Fibroblast of lung (primary cell): ENCODE measurements around the gene PAEP. TPM values are rescaled to one million over a fixed set of nuclear protein-coding genes. Genes with fewer than 3 reads are reported as not detected.

Experiments used
- DNase-seq, 2 donors: peaks; one replicate each; pipeline versions ENCODE4 v3.0.0 to v3.0.0-alpha.2; 2010; ENCODE audit warnings: low read depth in 2 of 2
- H2AFZ ChIP-seq: 2 replicates; pipeline ENCODE4 v1.5.1; 2012; ENCODE audit warnings: low read length, control low read depth, inconsistent platforms
- H3K27ac ChIP-seq: 2 replicates; pipeline ENCODE4 v1.5.1; 2011; ENCODE audit warnings: low read length, control low read depth; ENCODE audit not compliant: insufficient read depth
- H3K27me3 ChIP-seq: 2 replicates; pipeline ENCODE4 v1.5.1; 2011; ENCODE audit warnings: mild to moderate bottlenecking, low read length; ENCODE audit not compliant: control insufficient read depth, insufficient read depth
- H3K36me3 ChIP-seq: 2 replicates; pipeline ENCODE4 v1.5.1; 2011; ENCODE audit warnings: low read length; ENCODE audit not compliant: control insufficient read depth, insufficient read depth
- H3K4me1 ChIP-seq: 2 replicates; pipeline ENCODE4 v1.5.1; 2011; ENCODE audit warnings: low read length; ENCODE audit not compliant: control insufficient read depth, insufficient read depth; ENCODE audit errors: extremely low read depth
- H3K4me2 ChIP-seq: 2 replicates; pipeline ENCODE4 v1.5.1; 2011; ENCODE audit warnings: low read length, control low read depth; ENCODE audit not compliant: insufficient read depth; ENCODE audit errors: extremely low read depth
- H3K4me3 ChIP-seq, 4 experiments: fragments of 200-600 bp in 1 of 4; sonication (generic) in 1 of 4; replicated peaks in 1 of 4; 2 replicates each; pipeline ENCODE4 v1.5.1; 2011 to 2016; ENCODE audit warnings: low read length in 4 of 4, low read depth in 3 of 4, mild to moderate bottlenecking in 3 of 4, control low read depth in 2 of 4, inconsistent platforms in 1 of 4, mixed read lengths in 1 of 4; ENCODE audit not compliant: insufficient read depth in 1 of 4; ENCODE audit errors: control extremely low read depth in 1 of 4
- H3K79me2 ChIP-seq: 2 replicates; pipeline ENCODE4 v1.5.1; 2012; ENCODE audit warnings: mild to moderate bottlenecking, low read length, inconsistent platforms; ENCODE audit not compliant: control insufficient read depth, insufficient read depth
- H3K9ac ChIP-seq: 2 replicates; pipeline ENCODE4 v1.5.1; 2011; ENCODE audit warnings: mild to moderate bottlenecking, low read length, control low read depth; ENCODE audit not compliant: insufficient read depth
- H3K9me3 ChIP-seq: 2 replicates; pipeline ENCODE4 v1.5.1; 2012; ENCODE audit warnings: low read depth, low read length; ENCODE audit not compliant: control insufficient read depth, insufficient read depth
- H4K20me1 ChIP-seq: 2 replicates; pipeline ENCODE4 v1.5.1; 2011; ENCODE audit warnings: low read length; ENCODE audit not compliant: control insufficient read depth, insufficient read depth; ENCODE audit errors: extremely low read depth
- EZH2 ChIP-seq: IDR thresholded peaks from 2 replicates; pipeline ENCODE4 v1.5.1; 2012; ENCODE audit warnings: low read length, control low read depth, mild to moderate bottlenecking; ENCODE audit errors: missing control alignments
- polyA plus RNA-seq, 2 donors: library from polyadenylated mRNA; depleted of rRNA in 1 of 2; stranded (reverse) in 1 of 2; unstranded in 1 of 2; fragments of >200 nt; gene quantifications; 2 replicates each; pipeline ENCODE4 v1.2.1, GENCODE V29; 2011 to 2012; ENCODE audit warnings: missing spikeins in 1 of 2
- total RNA-seq: library from RNA; depleted of rRNA; stranded (reverse); fragments of >200 nt; gene quantifications from 2 replicates; pipeline ENCODE4 v1.2.1, GENCODE V29; 2014
- TF ChIP-seq, protein P1 (sequence below), 2 donors: IDR thresholded peaks in 1 of 2; conservative IDR thresholded peaks in 1 of 2; 1 replicate in 1 of 2; 2 replicates in 1 of 2; pipeline ENCODE4 v1.5.1; 2011 to 2012; ENCODE audit warnings: low read length in 2 of 2, control low read depth in 1 of 2, inconsistent platforms in 1 of 2, low read depth in 1 of 2, mild to moderate bottlenecking in 1 of 2

PAEP gene
- total and polyA plus RNA-seq, 2 donors (not counting 1 experiment from before 2014, with no cell fraction given), result not detected

GRCh38 chr9:135608999-135609317 is 47.4 kb downstream of the PAEP start:
- Histone ChIP-seq H3K27ac (no peak overlapping the region), H3K79me2 (no peaks in the 10 kb centered on the region), H2AFZ (no peak overlapping the region), H3K4me1 (no peaks in the 10 kb centered on the region), H3K9ac (no peak overlapping the region), H3K9me3 (no peaks in the 10 kb centered on the region), H3K36me3 (no peaks in the 10 kb centered on the region), H3K4me3 (no peak overlapping the region), H3K4me2 (no peak overlapping the region), H3K27me3 (no peaks in the 10 kb centered on the region), H4K20me1 (no peaks in the 10 kb centered on the region)
- DNase-seq, result no peak
- TF ChIP-seq, protein P1, sequence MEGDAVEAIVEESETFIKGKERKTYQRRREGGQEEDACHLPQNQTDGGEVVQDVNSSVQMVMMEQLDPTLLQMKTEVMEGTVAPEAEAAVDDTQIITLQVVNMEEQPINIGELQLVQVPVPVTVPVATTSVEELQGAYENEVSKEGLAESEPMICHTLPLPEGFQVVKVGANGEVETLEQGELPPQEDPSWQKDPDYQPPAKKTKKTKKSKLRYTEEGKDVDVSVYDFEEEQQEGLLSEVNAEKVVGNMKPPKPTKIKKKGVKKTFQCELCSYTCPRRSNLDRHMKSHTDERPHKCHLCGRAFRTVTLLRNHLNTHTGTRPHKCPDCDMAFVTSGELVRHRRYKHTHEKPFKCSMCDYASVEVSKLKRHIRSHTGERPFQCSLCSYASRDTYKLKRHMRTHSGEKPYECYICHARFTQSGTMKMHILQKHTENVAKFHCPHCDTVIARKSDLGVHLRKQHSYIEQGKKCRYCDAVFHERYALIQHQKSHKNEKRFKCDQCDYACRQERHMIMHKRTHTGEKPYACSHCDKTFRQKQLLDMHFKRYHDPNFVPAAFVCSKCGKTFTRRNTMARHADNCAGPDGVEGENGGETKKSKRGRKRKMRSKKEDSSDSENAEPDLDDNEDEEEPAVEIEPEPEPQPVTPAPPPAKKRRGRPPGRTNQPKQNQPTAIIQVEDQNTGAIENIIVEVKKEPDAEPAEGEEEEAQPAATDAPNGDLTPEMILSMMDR (conservative IDR thresholded peaks at IDR 0.05 in 1 of 2, IDR thresholded peaks at IDR 0.05 in 1 of 2; ENCODE audit: low read depth in 1 of 2, low read length in 2 of 2), result no peak
- no peak for TF ChIP-seq EZH2

DNA sequence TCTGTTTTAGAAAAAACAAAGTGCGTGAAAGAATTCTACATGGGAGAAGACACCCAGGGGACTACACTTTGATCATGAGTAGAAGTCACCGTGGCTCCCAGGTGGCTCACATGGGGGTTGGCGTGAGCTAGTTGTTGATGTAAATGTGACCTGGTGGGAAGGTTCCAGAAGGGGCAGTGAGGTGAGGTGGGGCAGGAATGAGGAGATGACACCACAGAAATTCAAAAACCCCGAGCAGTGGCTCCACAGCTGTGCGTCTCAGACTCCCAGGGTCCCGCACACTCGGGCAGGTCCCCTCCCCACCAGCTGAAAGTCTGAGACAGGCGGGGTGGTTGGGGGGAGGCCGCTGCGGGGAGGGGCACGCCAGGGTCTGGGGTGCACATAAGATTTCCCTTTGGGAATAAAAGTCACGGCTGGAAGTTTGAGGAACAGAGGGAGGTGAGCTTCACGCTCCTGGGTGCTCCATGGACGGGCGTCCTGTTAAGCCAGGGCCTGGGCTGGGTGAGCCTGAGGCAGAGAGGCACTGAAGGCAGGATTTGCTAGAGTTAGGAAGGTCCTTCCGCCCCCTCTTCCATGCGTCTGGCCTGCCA is 47.9 kb downstream of the PAEP start:
- H3K36me3 ChIP-seq, result no peaks in the 10 kb centered on the region
- no peaks in the 10 kb centered on the region for H4K20me1 ChIP-seq
- no peak overlapping the region for H3K9ac ChIP-seq
- H3K4me1 ChIP-seq, result no peaks in the 10 kb centered on the region
- no peak for DNase-seq
- H3K4me2 ChIP-seq, result no peak overlapping the region
- no peaks in the 10 kb centered on the region for H3K9me3 ChIP-seq
- no peak for TF ChIP-seq EZH2
- TF ChIP-seq, protein P1 (conservative IDR thresholded peaks at IDR 0.05 in 1 of 2, IDR thresholded peaks at IDR 0.05 in 1 of 2; ENCODE audit: low read depth in 1 of 2, low read length in 2 of 2), result no peak
- H3K79me2 ChIP-seq, result no peaks in the 10 kb centered on the region
- no peak overlapping the region for H3K4me3 ChIP-seq
- no peak overlapping the region for H2AFZ ChIP-seq
- no peaks in the 10 kb centered on the region for H3K27me3 ChIP-seq
- no peak overlapping the region for H3K27ac ChIP-seq

DNA sequence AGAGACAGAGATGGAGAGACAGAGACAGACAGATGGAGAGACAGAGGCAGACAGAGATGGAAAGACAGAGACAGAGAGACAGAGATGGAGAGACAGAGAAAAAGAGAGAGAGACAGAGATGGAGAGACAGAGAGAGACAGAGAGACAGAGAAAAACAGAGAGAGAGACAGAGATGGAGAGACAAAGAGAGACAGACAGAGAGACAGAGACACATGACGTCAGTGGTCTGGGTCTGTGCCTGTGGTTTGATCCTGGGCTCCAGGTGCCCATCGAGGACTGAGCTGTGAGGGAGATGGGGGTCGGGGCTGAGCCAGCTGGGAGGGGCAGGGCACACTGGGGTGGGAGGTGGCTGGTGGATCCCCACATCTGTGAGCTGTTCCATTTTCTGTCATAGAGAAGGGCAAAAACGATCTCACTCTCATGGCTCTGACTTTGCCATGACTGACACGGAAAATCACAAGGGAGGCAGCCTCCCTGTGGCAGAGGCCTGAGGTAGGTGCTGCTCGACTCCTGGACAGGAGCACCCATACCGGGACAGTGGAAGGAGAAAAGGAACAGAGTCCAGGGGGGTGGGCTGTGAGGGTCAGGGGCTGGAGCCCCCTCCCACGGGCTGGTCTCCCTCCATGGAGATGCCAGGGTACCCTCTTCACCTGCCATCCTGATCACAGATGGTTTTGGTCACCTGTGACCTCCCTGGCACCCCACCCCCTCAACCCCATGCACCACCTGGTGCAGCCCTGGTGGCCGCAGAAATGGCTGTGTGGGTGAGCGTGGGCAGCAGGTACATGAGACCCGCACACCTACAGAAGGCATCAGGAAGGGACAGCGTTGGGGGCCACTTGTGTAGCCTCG is 49.0 kb downstream of the PAEP start:
- H2AFZ ChIP-seq, result no peak overlapping the region
- H3K9ac ChIP-seq, result no peak overlapping the region
- no peak overlapping the region for H3K27ac ChIP-seq
- H3K4me1 ChIP-seq, result no peaks in the 10 kb centered on the region
- no peak for TF ChIP-seq EZH2
- TF ChIP-seq, protein P1 (conservative IDR thresholded peaks at IDR 0.05 in 1 of 2, IDR thresholded peaks at IDR 0.05 in 1 of 2; ENCODE audit: low read depth in 1 of 2, low read length in 2 of 2), result no peak
- H4K20me1 ChIP-seq, result no peaks in the 10 kb centered on the region
- H3K4me2 ChIP-seq, result no peak overlapping the region
- no peak for DNase-seq
- no peak overlapping the region for H3K4me3 ChIP-seq
- no peaks in the 10 kb centered on the region for H3K9me3 ChIP-seq
- no peaks in the 10 kb centered on the region for H3K79me2 ChIP-seq
- no peaks in the 10 kb centered on the region for H3K27me3 ChIP-seq
- H3K36me3 ChIP-seq, result no peaks in the 10 kb centered on the region
